Measurements from ENCODE around the gene NAA40.
A peak's percentile ranks its signal among the peaks of the same experiment; 100 is the strongest.
"Not testable (repeated sequence)": the region's sequence is repeated elsewhere in the genome, so short reads cannot be mapped to it uniquely, and the experiment has no call there.

The NAA40 gene

DNA sequence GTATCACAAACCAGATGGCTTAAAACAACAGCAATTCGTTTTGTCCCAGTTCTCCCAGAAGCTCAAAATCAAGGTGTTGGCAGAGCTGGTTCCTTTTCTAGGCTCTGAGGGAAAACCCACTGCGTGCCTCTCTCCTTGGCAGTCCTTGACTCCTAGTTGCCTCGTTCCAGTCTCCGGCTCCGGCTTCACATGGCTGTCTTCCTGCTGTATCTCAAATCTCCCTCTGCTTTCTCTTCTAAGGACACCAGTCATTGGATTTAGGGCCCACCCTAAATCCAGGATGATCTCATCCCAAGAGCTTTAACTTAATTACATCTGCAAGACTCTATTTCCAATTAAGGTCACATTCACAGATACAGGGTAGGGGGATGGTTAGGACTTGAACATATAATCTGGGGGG is 9.2 kb upstream of the NAA40 start:
- intact Hi-C loops (cut with DNase I), result no loop called here
- DNase-seq, result no peak

DNA sequence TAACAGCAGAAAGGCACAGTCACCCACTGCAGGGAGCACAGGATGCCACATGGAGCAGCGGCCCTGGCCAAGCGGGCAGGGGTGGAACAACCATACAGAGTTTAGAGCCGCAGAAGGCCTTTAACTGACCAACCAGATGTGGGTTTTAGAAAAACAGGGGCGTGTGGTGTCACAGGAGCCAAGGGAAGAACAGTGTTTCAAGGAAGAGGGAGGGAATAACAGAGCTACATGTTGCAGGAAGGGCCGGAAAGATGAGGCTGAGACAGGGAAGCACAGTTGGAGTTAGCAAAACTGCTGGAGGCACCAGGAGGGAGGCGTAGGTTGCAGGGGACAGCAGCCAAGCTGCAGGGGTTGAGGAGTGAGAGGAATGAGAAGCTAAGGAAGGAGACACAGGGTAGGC is 7.8 kb upstream of the NAA40 start:
- no peak for DNase-seq
- intact Hi-C loops (cut with DNase I), result no loop called here

DNA sequence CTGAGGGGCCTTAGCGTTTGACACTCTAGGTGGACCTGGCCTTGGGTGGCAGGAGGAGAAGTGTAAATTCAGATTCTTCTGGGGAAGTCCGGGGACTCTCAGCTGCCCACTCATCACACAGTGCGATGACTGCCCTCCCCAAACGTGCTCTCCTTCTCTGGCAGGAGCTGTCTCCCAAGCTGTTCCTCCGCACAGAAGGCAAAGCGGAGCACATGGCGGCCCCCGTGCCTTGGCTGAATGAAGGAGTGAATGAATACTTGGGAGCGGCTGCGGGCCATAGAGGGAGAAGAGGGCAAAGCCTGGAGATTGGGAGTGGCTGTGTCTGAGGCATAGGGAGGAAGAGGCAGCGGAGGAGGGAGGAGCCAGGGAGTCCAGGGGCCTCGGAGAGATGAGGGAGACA is 6.9 kb upstream of the NAA40 start:
- no peak for DNase-seq
- intact Hi-C loops (cut with DNase I), result no loop called here

- intact Hi-C loops (cut with DNase I), result no loop called here
- DNase-seq, result peak in 6 of 42 donors; percentile 20 to 61 (median 38)
Measured at GRCh38 chr11:63933459-63933858, 5.3 kb upstream of the NAA40 start.

DNA sequence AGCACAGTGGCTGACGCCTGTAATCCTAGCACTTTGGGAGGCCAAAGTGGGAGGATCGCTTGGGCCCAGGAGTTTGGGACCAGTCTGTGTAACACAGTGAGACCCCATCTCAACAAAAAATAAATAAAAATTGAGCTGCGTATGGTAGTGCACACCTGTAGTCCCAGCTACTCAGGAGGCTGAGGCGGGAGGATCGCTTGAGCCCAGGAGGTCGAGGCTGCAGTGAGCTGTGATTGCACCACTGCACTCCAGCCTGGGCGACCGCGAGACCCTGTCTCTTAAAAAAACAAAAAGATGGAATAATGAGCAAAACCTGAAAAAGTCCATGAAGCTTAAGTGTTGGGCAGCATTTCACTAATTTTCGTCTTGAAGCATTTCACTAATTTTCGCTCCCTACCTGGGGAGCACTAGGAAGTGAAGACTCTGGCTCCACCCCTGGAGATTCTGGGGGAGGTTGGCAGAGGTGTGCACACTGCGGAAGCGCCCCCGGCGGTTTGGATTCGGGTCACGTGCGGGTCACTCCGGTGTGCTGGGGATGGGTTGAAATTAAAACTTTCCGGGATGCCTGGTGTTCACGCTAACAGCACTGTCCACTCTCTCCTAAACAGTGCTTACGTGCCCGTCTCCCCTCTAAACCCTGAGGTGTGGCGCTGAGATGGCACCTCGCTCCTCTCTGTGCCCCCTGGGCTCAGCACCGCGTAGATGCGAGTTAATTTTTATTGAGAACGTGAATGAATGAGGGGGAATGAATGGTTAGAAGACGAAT is 906 bp upstream of the NAA40 start:
- intact Hi-C loops (cut with DNase I), result loop anchor here (2.0 kb wide), 1 partner anchor 99 kb away; the partner anchor contains the start of gene MARK2
- DNase-seq, result peak in 5 of 42 donors; percentile 16 to 45 (median 21)

DNA sequence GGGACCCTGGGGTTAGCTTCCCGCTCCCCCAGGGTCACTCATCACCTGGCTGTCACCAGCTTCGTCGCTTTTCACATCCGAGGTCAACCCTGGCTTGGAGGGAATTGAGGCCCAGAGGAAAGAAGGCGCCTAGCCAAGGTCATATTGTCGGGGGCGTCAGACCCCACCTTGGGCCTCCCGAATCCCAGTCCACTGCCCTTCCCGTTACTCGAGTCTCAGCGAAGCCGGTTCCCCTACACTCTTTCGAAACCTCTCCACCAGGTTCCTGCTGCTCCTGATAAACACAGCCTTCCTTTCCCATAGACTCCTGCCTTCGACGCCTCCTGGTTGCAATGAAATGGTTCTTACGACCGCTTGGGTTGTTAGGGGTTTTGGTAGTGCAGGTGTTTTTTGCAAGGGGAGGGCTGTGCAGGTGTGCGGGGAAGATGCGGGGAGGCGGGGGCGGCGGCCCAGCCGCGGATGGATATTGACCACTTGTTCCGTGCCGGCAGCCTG is 642 bp downstream of the NAA40 start:
- intact Hi-C loops (cut with DNase I), result loop anchor here (2.0 kb wide), 1 partner anchor 101 kb away; the partner anchor contains the start of gene MARK2
- DNase-seq, result peak in 8 of 42 donors; percentile 7 to 44 (median 19)

DNA sequence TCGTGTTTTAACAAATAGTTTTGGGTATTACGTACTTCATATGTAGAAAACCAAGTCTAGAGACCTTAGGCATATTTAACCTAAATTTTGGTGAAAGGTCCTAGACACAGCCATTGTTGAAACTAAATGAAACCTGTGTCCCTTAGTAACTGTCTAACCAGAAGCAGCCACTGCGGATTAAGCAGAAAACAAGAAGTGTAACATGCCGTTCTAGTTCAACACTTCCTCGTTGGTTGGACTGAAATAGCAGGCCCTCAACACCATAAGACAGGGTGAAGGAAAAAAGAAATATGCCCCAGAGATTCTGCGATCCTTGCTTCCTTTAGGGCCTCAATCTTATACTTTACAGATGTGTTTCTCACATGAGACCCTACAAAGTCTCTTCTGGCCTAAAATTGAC is 2.0 kb downstream of the NAA40 start:
- no peak for DNase-seq
- intact Hi-C loops (cut with DNase I), result loop anchor here (10.0 kb wide), 1 partner anchor 176 kb away; the partner anchor contains the start of gene ZFTA

GRCh38 chr11:63941901-63942300 is 3.1 kb downstream of the NAA40 start:
- no peak for DNase-seq
- intact Hi-C loops (cut with DNase I), result loop anchor here (10.0 kb wide), 1 partner anchor 177 kb away; the partner anchor contains the start of gene ZFTA

DNA sequence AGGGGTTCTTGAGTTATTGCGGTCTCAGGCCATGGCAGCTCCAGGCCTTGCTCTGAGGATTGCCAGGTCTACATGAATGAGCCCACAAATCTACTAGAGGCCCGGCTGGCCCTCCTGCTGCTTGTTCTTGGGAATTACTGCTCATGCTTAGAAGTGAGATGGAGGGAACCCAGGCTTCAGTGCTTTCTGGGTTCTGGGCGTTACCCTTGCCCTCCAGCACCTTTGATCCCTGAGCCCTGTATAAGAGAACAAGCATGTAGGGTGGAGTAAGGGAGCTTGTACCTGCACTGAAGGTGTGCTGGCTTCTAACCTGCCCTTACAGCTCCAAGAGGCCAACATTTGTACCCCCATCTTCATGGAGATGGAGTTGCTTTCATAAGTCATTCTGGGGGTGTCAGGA is 4.0 kb downstream of the NAA40 start:
- intact Hi-C loops (cut with DNase I), result loop anchor here (10.0 kb wide), 1 partner anchor 178 kb away; the partner anchor contains the start of gene ZFTA
- no peak for DNase-seq

- peak in 7 of 42 donors; percentile 12 to 46 (median 23) for DNase-seq
- intact Hi-C loops (cut with DNase I), result loop anchor here (2.0 to 10.0 kb wide), 2 partner anchors 28 to 180 kb away; partner anchors contain the start of genes RCOR2 and ZFTA
Measured at GRCh38 chr11:63944987-63945386, 6.2 kb downstream of the NAA40 start.

DNA sequence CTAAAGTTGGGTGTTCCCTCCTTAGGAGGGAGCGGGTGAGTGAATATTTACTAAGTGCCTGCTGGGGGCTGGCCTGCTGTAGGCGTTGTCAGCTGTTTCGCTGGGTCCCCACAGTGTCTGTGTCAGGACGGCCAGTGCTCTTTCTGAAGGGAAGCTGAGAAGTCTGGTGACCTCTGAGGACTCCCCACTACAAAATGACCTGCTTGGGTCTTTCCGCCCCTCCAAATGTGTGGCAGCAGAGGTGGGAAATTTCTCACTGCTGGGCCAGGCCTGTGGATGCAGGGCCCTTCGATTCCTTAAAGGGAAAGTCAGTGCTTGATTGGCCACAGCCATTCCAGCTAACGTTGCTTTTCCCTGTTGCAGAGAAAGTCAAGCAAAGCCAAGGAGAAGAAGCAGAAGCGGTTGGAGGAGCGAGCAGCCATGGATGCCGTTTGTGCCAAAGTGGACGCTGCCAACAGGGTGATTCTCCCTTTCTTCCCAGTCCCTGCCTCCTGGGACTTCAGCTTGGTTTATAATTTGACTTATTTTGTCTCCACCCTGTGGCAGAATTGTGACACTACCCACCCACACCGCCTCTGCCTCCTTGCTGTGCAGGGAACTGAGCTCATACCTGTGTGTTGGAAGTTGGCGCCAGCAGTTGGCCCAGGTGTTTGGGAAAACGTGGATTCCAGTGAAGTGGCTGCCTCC is 6.8 kb downstream of the NAA40 start:
- intact Hi-C loops (cut with DNase I), result loop anchor here (2.0 to 10.0 kb wide), 2 partner anchors 29 to 181 kb away; partner anchors contain the start of genes RCOR2 and ZFTA
- peak; percentile 63 to 94 (median 84) for DNase-seq

DNA sequence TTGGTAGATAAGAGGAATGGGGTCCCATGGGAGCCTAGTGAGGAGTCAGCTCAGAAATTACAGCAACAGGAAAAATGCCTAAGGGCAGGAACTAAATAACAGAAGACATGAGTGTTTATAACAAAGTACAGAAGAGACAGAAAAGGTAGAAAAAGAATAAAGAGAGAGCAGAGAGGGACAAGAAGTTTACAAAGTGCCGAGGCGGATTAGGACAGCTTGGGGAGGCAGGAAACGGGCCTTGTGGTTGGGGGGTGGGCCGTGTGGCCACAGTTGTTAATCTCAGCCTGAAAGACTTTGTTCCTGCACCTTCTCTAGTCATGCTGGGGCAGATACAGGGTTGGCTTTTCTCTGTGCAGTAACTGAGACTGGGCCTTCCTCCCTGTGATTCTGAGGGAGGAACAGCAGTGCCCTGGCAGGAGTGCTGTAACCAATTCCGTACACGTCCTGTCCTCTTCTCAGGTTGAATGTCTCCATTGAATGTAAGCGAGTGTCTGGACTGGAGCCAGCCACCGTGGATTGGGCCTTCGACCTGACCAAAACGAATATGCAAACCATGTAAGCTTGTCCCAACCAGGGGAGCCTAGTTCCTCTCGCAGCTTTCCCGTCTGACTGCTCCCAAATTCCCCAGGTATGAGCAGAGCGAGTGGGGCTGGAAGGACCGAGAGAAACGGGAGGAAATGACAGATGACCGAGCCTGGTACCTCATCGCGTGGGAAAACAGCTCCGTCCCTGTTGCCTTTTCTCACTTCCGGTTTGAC is 13.2 kb downstream of the NAA40 start:
- no peak for DNase-seq
- intact Hi-C loops (cut with DNase I), result no loop called here

GRCh38 chr11:63952570-63952969 is 13.8 kb downstream of the NAA40 start:
- intact Hi-C loops (cut with DNase I), result no loop called here
- no peak for DNase-seq

- DNase-seq, result no peak
- intact Hi-C loops (cut with DNase I), result no loop called here
Measured at GRCh38 chr11:63958008-63958407, 19.2 kb downstream of the NAA40 start.

DNA sequence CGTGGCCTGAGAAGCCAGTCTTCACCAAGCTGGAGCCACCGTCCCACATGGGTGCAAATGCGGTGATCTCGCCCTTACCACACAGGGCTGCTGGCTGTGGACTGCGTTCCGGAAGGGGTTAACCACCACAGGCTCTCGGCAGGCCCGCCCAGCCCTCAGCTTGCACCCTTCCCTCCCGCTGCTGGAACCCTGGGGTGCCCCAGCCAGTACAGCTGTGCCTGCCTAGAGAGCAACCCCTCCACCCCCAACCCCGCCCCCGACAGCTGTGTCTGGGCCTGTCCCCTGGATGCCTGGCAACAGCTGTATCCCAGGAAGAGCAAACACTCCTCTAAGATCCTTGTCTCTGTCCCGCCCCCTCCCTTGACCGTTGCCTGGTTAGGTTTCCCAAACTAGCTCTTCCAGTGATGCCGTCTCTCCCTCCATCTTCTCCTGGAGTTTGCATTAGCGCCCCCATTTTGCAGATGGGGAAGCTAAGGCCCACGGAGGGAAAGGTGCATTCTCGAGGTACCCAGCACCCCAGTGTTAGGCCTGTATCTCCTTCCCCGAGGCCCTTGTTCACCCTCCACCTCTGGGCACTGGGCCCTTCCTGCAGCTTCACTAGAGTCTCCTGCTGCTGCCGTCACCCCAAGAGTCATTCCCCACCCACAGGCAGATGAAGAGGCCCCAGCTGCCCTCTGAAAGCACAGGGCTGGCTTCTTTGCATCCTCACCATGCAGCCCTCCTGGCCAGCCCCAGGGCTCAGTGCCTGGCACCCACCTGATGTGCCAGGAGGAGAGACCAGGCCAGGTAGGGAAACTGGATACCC is 23.0 kb downstream of the NAA40 start:
- no peak for DNase-seq
- intact Hi-C loops (cut with DNase I), result no loop called here

- intact Hi-C loops (cut with DNase I), result not testable (repeated sequence)
Measured at GRCh38 chr11:63963895-63964294, 25.1 kb downstream of the NAA40 start.

GRCh38 chr11:63966444-63966843 is 27.6 kb downstream of the NAA40 start:
- intact Hi-C loops (cut with DNase I), result no loop called here
- no peak for DNase-seq

More at GRCh38 chr11:63963895-63964294, 25.1 kb downstream of the NAA40 start:
- DNase-seq, result not testable (repeated sequence)

DNA sequence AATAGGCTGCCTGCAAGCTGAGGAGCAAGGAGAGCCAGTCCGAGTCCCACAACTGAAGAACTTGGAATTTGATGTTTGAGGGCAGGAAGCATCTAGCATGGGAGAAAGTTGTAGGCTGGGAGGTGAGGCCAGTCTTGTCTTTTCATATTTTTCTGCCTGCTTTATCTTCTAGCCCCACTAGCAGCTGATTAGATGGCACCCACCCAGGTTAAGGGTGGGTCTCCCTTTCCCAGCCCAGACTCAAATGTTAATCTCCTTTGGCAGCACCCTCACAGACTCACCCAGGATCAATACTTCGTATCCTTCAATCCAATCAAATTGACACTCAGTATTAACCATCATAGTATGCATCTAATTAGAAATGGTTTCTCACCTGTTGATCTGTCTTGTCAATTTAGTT is 30.7 kb downstream of the NAA40 start:
- intact Hi-C loops (cut with DNase I), result no loop called here
- no peak for DNase-seq

Measured in head of caudate nucleus (tissue), 42 donors.